OCI-LY1 (cell line): ENCODE data around the gene PIGV.

Source experiments
- H2AFZ ChIP-seq: fragments of 200-600 bp; sonication (generic), shearing (Covaris generic); 2 replicates; pipeline ENCODE4 v1.6.0; 2014; ENCODE audit warnings: antibody characterized with exemption, mild to moderate bottlenecking, low read length
- H3F3A ChIP-seq: fragments of 200-600 bp; sonication (generic), shearing (Covaris generic); 2 replicates; pipeline ENCODE4 v1.6.0; 2014; ENCODE audit warnings: mild to moderate bottlenecking, antibody characterized with exemption, low read length, moderate library complexity; ENCODE audit not compliant: insufficient read depth
- H3K27ac ChIP-seq: fragments of 200-600 bp; sonication (generic); 2 replicates; pipeline ENCODE4 v1.5.1; 2014; ENCODE audit warnings: low read length, mixed run types, mild to moderate bottlenecking, low read depth; ENCODE audit not compliant: poor library complexity, severe bottlenecking
- H3K27me3 ChIP-seq: fragments of 200-600 bp; sonication (generic); 2 replicates; pipeline ENCODE4 v1.6.0; 2014; ENCODE audit warnings: antibody characterized with exemption, mild to moderate bottlenecking, low read length, moderate library complexity; ENCODE audit not compliant: insufficient read depth
- H3K36me3 ChIP-seq: fragments of 200-600 bp; sonication (generic); 2 replicates; pipeline ENCODE4 v1.6.1; 2014; ENCODE audit warnings: mild to moderate bottlenecking, antibody characterized with exemption, low read length, moderate library complexity, mixed read lengths; ENCODE audit not compliant: insufficient read depth
- H3K4me1 ChIP-seq: fragments of 200-600 bp; sonication (generic); 2 replicates; pipeline ENCODE4 v1.5.1; 2014; ENCODE audit warnings: mild to moderate bottlenecking, low read length, moderate library complexity; ENCODE audit not compliant: insufficient read depth, severe bottlenecking
- H3K4me2 ChIP-seq: fragments of 200-600 bp; sonication (generic), shearing (Covaris generic); 2 replicates; pipeline ENCODE4 v1.6.1; 2014; ENCODE audit warnings: low read length
- H3K4me3 ChIP-seq: fragments of 200-600 bp; sonication (generic); 2 replicates; pipeline ENCODE4 v1.5.1; 2014; ENCODE audit warnings: low read length, low read depth, mild to moderate bottlenecking, mixed read lengths; ENCODE audit not compliant: poor library complexity, severe bottlenecking
- H3K79me2 ChIP-seq: fragments of 200-600 bp; shearing (Covaris generic); 2 replicates; pipeline ENCODE4 v1.6.1; 2016; ENCODE audit warnings: mixed run types, low read length, mixed read lengths; ENCODE audit not compliant: insufficient read depth
- H3K9ac ChIP-seq: fragments of 200-600 bp; sonication (generic), shearing (Covaris generic); 2 replicates; pipeline ENCODE4 v1.6.1; 2014; ENCODE audit warnings: mild to moderate bottlenecking, low read length, mixed read lengths
- H3K9me2 ChIP-seq: fragments of 200-600 bp; sonication (generic), shearing (Covaris generic); 2 replicates; pipeline ENCODE4 v1.6.1; 2014; ENCODE audit warnings: low read depth, mild to moderate bottlenecking, low read length, mixed read lengths
- H3K9me3 ChIP-seq: fragments of 200-600 bp; shearing (Covaris generic); 2 replicates; pipeline ENCODE4 v1.6.1; 2014; ENCODE audit warnings: low read length, mixed read lengths
- H4K20me1 ChIP-seq: fragments of 200-600 bp; sonication (generic), shearing (Covaris generic); 2 replicates; pipeline ENCODE4 v1.6.0; 2016; ENCODE audit warnings: mild to moderate bottlenecking, low read length; ENCODE audit not compliant: insufficient read depth
- CTCF ChIP-seq: fragments of 200-600 bp; sonication (generic), shearing (Covaris generic); IDR thresholded peaks from 2 replicates; pipeline ENCODE4 v1.5.1; 2017; ENCODE audit warnings: mild to moderate bottlenecking, antibody characterized with exemption, low read length, moderate library complexity, mixed read lengths
- EZH2 ChIP-seq: fragments of 200-600 bp; sonication (generic), shearing (Covaris generic); IDR thresholded peaks from 2 replicates; pipeline ENCODE4 v1.8.0; 2017; ENCODE audit warnings: borderline replicate concordance, mixed run types, mild to moderate bottlenecking, antibody characterized with exemption, low read length, moderate library complexity, mixed read lengths

PIGV gene

GRCh38 chr1:26774462-26774861, 13.3 kb upstream of the PIGV start:
- Histone ChIP-seq H3K27ac (no peak overlapping the region), H3K4me3 (no peak overlapping the region), H3K36me3 (peaks cover 100% of the 10 kb centered on the region), H3K9me2 (no peaks in the 10 kb centered on the region), H3K9ac (no peak overlapping the region), H3K27me3 (no peaks in the 10 kb centered on the region), H3K79me2 (no peaks in the 10 kb centered on the region), H3K9me3 (no peaks in the 10 kb centered on the region), H4K20me1 (no peaks in the 10 kb centered on the region), H2AFZ (no peak overlapping the region), H3K4me1 (no peaks in the 10 kb centered on the region), H3F3A (no peaks in the 10 kb centered on the region), H3K4me2 (no peak overlapping the region)
- TF ChIP-seq CTCF (no peak), EZH2 (no peak)

- Histone ChIP-seq H3K4me3 (no peak overlapping the region), H3K79me2 (no peaks in the 10 kb centered on the region), H3K9me2 (no peaks in the 10 kb centered on the region), H3K27me3 (no peaks in the 10 kb centered on the region), H4K20me1 (no peaks in the 10 kb centered on the region), H3F3A (no peaks in the 10 kb centered on the region), H3K4me1 (no peaks in the 10 kb centered on the region), H3K9ac (no peak overlapping the region), H3K36me3 (peaks cover 100% of the 10 kb centered on the region), H3K9me3 (no peaks in the 10 kb centered on the region), H3K4me2 (no peak overlapping the region), H2AFZ (no peak overlapping the region), H3K27ac (no peak overlapping the region)
- no peak for TF ChIP-seq CTCF
These were observed 12.1 kb upstream of the PIGV start for GRCh38 chr1:26775666-26776065.

GRCh38 chr1:26779098-26779668, 8.6 kb upstream of the PIGV start:
- Histone ChIP-seq H3K79me2 (no peaks in the 10 kb centered on the region), H3K36me3 (peaks cover 96% of the 10 kb centered on the region)

More at GRCh38 chr1:26779098-26779668, 8.6 kb upstream of the PIGV start:
- no peak overlapping the region for H3K27ac ChIP-seq
- TF ChIP-seq CTCF, result no peak
- no peak for TF ChIP-seq EZH2
- no peak overlapping the region for H2AFZ ChIP-seq
- H3K4me3 ChIP-seq, result no peak overlapping the region
- H3F3A ChIP-seq, result peaks cover 8% of the 10 kb centered on the region; the same call in 1 of the 2 replicates
- no peak overlapping the region for H3K9ac ChIP-seq
- H3K4me1 ChIP-seq, result peaks cover 14% of the 10 kb centered on the region
- no peaks in the 10 kb centered on the region for H3K9me3 ChIP-seq
- H4K20me1 ChIP-seq, result no peaks in the 10 kb centered on the region
- no peaks in the 10 kb centered on the region for H3K9me2 ChIP-seq
- H3K4me2 ChIP-seq, result no peak overlapping the region
- H3K27me3 ChIP-seq, result no peaks in the 10 kb centered on the region
